GM12872 (cell line): Measurements from ENCODE around the gene CEP128.

Source experiments
- CTCF ChIP-seq: IDR thresholded peaks from 3 replicates; pipeline ENCODE4 v1.5.1; 2011; ENCODE audit warnings: low read depth, mild to moderate bottlenecking, low read length, moderate library complexity; ENCODE audit not compliant: insufficient read depth

Gene CEP128

GRCh38 chr14:80477388-80478160 is 464.0 kb downstream of the CEP128 start:
- TF ChIP-seq CTCF: no peak

GRCh38 chr14:80475074-80475473 is 466.5 kb downstream of the CEP128 start:
- no peak for TF ChIP-seq CTCF

- TF ChIP-seq CTCF: no peak
These were observed 473.0 kb downstream of the CEP128 start for GRCh38 chr14:80468331-80469122.

GRCh38 chr14:80465546-80466220 is 475.9 kb downstream of the CEP128 start:
- TF ChIP-seq CTCF: no peak

GRCh38 chr14:80464531-80465149 is 476.9 kb downstream of the CEP128 start:
- TF ChIP-seq CTCF: no peak

- no peak for TF ChIP-seq CTCF
These were observed 485.3 kb downstream of the CEP128 start for GRCh38 chr14:80456209-80456608.

GRCh38 chr14:80455031-80455430 is 486.5 kb downstream of the CEP128 start:
- no peak for TF ChIP-seq CTCF
